ENCODE results near the gene TOE1. TPM values are rescaled to one million over a fixed set of nuclear protein-coding genes. Genes with fewer than 3 reads are reported as not detected.

TOE1 gene
- total and polyA plus RNA-seq, 2 donors (not counting 1 experiment from before 2014, with no cell fraction given), result 24.7 to 28.6 TPM

DNA sequence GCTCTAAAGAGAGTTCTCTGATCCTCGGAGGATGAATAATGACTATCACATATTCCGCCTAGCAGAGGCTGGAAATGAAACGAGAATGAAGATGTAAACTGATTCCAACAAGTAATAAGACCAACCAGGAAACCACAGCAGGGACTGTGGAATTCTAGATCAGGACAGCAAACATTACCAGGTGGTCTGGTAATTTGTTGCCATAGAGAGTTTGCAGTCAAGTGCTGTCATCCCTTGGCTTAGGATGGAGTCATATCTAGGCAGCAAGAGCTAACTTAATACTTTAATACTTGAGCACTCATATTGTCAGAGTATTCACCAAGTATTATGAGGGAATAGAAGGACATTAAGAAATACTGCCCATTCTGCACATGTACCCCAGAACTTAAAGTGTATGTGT lies 45.3 kb downstream of the TOE1 start:
- Histone ChIP-seq H3K4me3 (ENCODE audit: control extremely low read depth in 1 of 5, extremely low read depth in 1 of 5, insufficient read depth in 1 of 5, low read depth in 2 of 5, low read length in 4 of 5) (no peak overlapping the region), H3K4me2 (replicated peaks; ENCODE audit: low read depth, low read length, poor library complexity, severe bottlenecking) (no peak overlapping the region), H3K27ac (ENCODE audit: low read length in 2 of 2) (no peak overlapping the region), H3K9ac (ENCODE audit: low read length) (no peak overlapping the region), H4K20me1 (ENCODE audit: control insufficient read depth, insufficient read depth, low read length, poor library complexity, severe bottlenecking) (no peaks in the 10 kb centered on the region), H3K27me3 (replicated peaks in 1 of 4; ENCODE audit: control extremely low read depth in 1 of 4, control insufficient read depth in 3 of 4, insufficient read depth in 4 of 4, low read length in 3 of 4) (no peaks in the 10 kb centered on the region), H3K36me3 (replicated peaks in 1 of 2; ENCODE audit: control extremely low read depth in 1 of 2, control insufficient read depth in 1 of 2, extremely low read depth in 1 of 2, insufficient read depth in 2 of 2, low read length in 1 of 2) (no peaks in the 10 kb centered on the region), H2AFZ (ENCODE audit: insufficient read depth, low read depth, low read length, poor library complexity, severe bottlenecking) (no peak overlapping the region), H3K79me2 (ENCODE audit: control insufficient read depth, insufficient read depth, low read length) (peaks cover 17% of the 10 kb centered on the region), H3K9me3 (ENCODE audit: control extremely low read depth in 1 of 3, control insufficient read depth in 2 of 3, insufficient read depth in 1 of 3, low read length in 2 of 3) (no peaks in the 10 kb centered on the region), H3K4me1 (ENCODE audit: control insufficient read depth in 2 of 2, insufficient read depth in 2 of 2, low read length in 2 of 2) (no peaks in the 10 kb centered on the region)
- POLR2A ChIA-PET, result interaction anchor here (1.3 kb wide), 1 partner anchor 9 kb away, joined by 5 read pairs; no protein-coding TSS in a partner anchor
- DNase-seq, result no peak
- H3K27ac Mint-ChIP-seq, result no peak overlapping the region
- peaks cover 4% of the 10 kb centered on the region for H3K4me1 Mint-ChIP-seq
- no peak for ATAC-seq (ENCODE audit: low read depth)
- no peak overlapping the region for H3K4me3 Mint-ChIP-seq
- H3K9me3 Mint-ChIP-seq (ENCODE audit: insufficient read depth), result no peaks in the 10 kb centered on the region
- intact Hi-C loops (cut with micrococcal nuclease), result no loop called here
- CTCF ChIA-PET, result interaction anchor here (1.2 kb wide), 1 partner anchor 25 kb away, joined by 5 read pairs; no protein-coding TSS in a partner anchor
- TF ChIP-seq, protein P1, sequence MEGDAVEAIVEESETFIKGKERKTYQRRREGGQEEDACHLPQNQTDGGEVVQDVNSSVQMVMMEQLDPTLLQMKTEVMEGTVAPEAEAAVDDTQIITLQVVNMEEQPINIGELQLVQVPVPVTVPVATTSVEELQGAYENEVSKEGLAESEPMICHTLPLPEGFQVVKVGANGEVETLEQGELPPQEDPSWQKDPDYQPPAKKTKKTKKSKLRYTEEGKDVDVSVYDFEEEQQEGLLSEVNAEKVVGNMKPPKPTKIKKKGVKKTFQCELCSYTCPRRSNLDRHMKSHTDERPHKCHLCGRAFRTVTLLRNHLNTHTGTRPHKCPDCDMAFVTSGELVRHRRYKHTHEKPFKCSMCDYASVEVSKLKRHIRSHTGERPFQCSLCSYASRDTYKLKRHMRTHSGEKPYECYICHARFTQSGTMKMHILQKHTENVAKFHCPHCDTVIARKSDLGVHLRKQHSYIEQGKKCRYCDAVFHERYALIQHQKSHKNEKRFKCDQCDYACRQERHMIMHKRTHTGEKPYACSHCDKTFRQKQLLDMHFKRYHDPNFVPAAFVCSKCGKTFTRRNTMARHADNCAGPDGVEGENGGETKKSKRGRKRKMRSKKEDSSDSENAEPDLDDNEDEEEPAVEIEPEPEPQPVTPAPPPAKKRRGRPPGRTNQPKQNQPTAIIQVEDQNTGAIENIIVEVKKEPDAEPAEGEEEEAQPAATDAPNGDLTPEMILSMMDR (IDR thresholded peaks at IDR 0.05), result no peak
- no peak for TF ChIP-seq EZH2 (IDR thresholded peaks at IDR 0.05; ENCODE audit: borderline replicate concordance, insufficient read depth, low read depth, low read length, poor library complexity, severe bottlenecking)
- no peaks in the 10 kb centered on the region for H3K27me3 Mint-ChIP-seq
- WGBS (ENCODE audit: insufficient coverage), result 100% methylated on average over 1 of the region's 3 CpGs

DNA sequence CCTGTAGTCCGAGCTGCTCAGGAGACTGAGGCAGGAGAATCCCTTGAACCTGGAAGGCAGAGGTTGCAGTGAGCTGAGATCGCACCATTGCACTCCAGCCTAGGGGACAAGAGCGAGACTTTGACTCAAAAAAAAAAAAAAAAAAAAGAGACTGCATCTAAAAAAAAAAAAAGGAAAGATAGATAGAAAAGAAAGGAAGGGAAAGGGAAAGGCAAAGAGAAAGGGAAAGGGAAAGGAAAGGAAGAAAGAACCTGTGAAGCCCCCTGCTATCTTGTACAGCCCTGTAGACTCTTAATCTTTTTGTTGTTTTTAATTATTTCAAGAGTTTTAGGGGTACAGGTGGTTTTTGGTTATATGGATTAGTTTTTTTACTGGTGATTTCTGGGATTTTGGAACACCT lies 46.2 kb downstream of the TOE1 start:
- ChIA-PET POLR2A (no interaction called here), CTCF (no interaction called here)
- Mint-ChIP-seq H3K27ac (no peak overlapping the region), H3K4me1 (peaks cover 4% of the 10 kb centered on the region), H3K4me3 (no peak overlapping the region), H3K27me3 (no peaks in the 10 kb centered on the region), H3K9me3 (ENCODE audit: insufficient read depth) (no peaks in the 10 kb centered on the region)
- TF ChIP-seq, protein P1 (IDR thresholded peaks at IDR 0.05), result no peak
- TF ChIP-seq EZH2 (IDR thresholded peaks at IDR 0.05; ENCODE audit: borderline replicate concordance, insufficient read depth, low read depth, low read length, poor library complexity, severe bottlenecking), result no peak
- Histone ChIP-seq H3K27me3 (replicated peaks in 1 of 4; ENCODE audit: control extremely low read depth in 1 of 4, control insufficient read depth in 3 of 4, insufficient read depth in 4 of 4, low read length in 3 of 4) (no peaks in the 10 kb centered on the region), H3K4me1 (ENCODE audit: control insufficient read depth in 2 of 2, insufficient read depth in 2 of 2, low read length in 2 of 2) (no peaks in the 10 kb centered on the region), H3K36me3 (replicated peaks in 1 of 2; ENCODE audit: control extremely low read depth in 1 of 2, control insufficient read depth in 1 of 2, extremely low read depth in 1 of 2, insufficient read depth in 2 of 2, low read length in 1 of 2) (no peaks in the 10 kb centered on the region), H3K79me2 (ENCODE audit: control insufficient read depth, insufficient read depth, low read length) (peaks cover 17% of the 10 kb centered on the region), H2AFZ (ENCODE audit: insufficient read depth, low read depth, low read length, poor library complexity, severe bottlenecking) (no peak overlapping the region), H3K4me3 (ENCODE audit: control extremely low read depth in 1 of 5, extremely low read depth in 1 of 5, insufficient read depth in 1 of 5, low read depth in 2 of 5, low read length in 4 of 5) (no peak overlapping the region), H3K4me2 (replicated peaks; ENCODE audit: low read depth, low read length, poor library complexity, severe bottlenecking) (no peak overlapping the region), H3K9ac (ENCODE audit: low read length) (no peak overlapping the region), H4K20me1 (ENCODE audit: control insufficient read depth, insufficient read depth, low read length, poor library complexity, severe bottlenecking) (no peaks in the 10 kb centered on the region), H3K9me3 (ENCODE audit: control extremely low read depth in 1 of 3, control insufficient read depth in 2 of 3, insufficient read depth in 1 of 3, low read length in 2 of 3) (no peaks in the 10 kb centered on the region), H3K27ac (ENCODE audit: low read length in 2 of 2) (no peak overlapping the region)
- ATAC-seq (ENCODE audit: low read depth) (no peak), DNase-seq (no peak)
- intact Hi-C loops (cut with micrococcal nuclease), result no loop called here
- WGBS (ENCODE audit: insufficient coverage), result no CpG with 5 or more reads among the region's 3 CpGs

Other genes with a start within 250 kb of the TOE1 start
- 0.85 and 1.7 TPM in 2 replicates for gene ZSWIM5, start 133.6 kb upstream of the TOE1 start, total RNA-seq
- gene ZSWIM5, start 133.6 kb upstream of the TOE1 start, polyA plus RNA-seq, result 0.23 and 0.36 TPM in 2 replicates
- 0.79 and 0.85 TPM in 2 replicates for gene HPDL, start 13.3 kb upstream of the TOE1 start, total RNA-seq
- gene HPDL, start 13.3 kb upstream of the TOE1 start, polyA plus RNA-seq, result 0.63 and 0.67 TPM in 2 replicates
- 68.1 and 68.5 TPM in 2 replicates for gene MUTYH, start 270 bp downstream of the TOE1 start, total RNA-seq
- gene MUTYH, start 270 bp downstream of the TOE1 start, polyA plus RNA-seq, result 59.6 and 65.0 TPM in 2 replicates
- 26.2 and 27.0 TPM in 2 replicates for gene TESK2, start 151.0 kb downstream of the TOE1 start, total RNA-seq
- gene TESK2, start 151.0 kb downstream of the TOE1 start, polyA plus RNA-seq, result 21.7 and 23.9 TPM in 2 replicates
- gene CCDC163, start 159.9 kb downstream of the TOE1 start, total RNA-seq, result 2.2 and 2.3 TPM in 2 replicates
- 1.5 and 22.5 TPM in 2 replicates for gene CCDC163, start 159.9 kb downstream of the TOE1 start, polyA plus RNA-seq
- gene MMACHC, start 160.1 kb downstream of the TOE1 start, total RNA-seq, result 2.8 and 3.6 TPM in 2 replicates
- gene MMACHC, start 160.1 kb downstream of the TOE1 start, polyA plus RNA-seq, result 0.46 and 1.3 TPM in 2 replicates
- gene PRDX1, start 181.7 kb downstream of the TOE1 start, total RNA-seq, result 96.5 and 104 TPM in 2 replicates
- gene PRDX1, start 181.7 kb downstream of the TOE1 start, polyA plus RNA-seq, result 51.3 and 56.4 TPM in 2 replicates
- 101 and 145 TPM in 2 replicates for gene AKR1A1, start 210.7 kb downstream of the TOE1 start, total RNA-seq
- gene AKR1A1, start 210.7 kb downstream of the TOE1 start, polyA plus RNA-seq, result 143 and 163 TPM in 2 replicates
- gene NASP, start 243.9 kb downstream of the TOE1 start, total RNA-seq, result 151 and 164 TPM in 2 replicates
- gene NASP, start 243.9 kb downstream of the TOE1 start, polyA plus RNA-seq, result 61.0 and 99.5 TPM in 2 replicates